Liver (tissue), 3 donors: ENCODE data around the gene CA11.

Source experiments
- CTCF ChIP-seq: fragments of 150-350 bp; IDR thresholded peaks from 2 replicates; pipeline ENCODE4 v1.5.1; 2017; ENCODE audit warnings: improper control_type of control experiment, low read depth, low read length; ENCODE audit not compliant: missing input control
- FOXA2 ChIP-seq: IDR thresholded peaks from 2 replicates; pipeline ENCODE4 v1.6.1; 2016; ENCODE audit warnings: antibody characterized with exemption
- REST ChIP-seq: IDR thresholded peaks from 2 replicates; pipeline ENCODE4 v1.6.1; 2016; ENCODE audit warnings: antibody characterized with exemption, mild to moderate bottlenecking
- TAF1 ChIP-seq: conservative IDR thresholded peaks from 2 replicates; pipeline ENCODE4 v1.6.1; 2016; ENCODE audit warnings: antibody characterized with exemption, mild to moderate bottlenecking
- donor health status: healthy.
- donor health status: healthy.

GRCh38 chr19:48641850-48642249, 4.1 kb downstream of the CA11 start:
- TF ChIP-seq CTCF: no peak
- TF ChIP-seq REST: no peak
- no peak for TF ChIP-seq FOXA2
- TF ChIP-seq TAF1: no peak
